Measurements from ENCODE around the gene FOLR3.

- TF ChIP-seq CTCF (IDR thresholded peaks at IDR 0.05) (no peak), POLR2A (IDR thresholded peaks at IDR 0.05) (no peak)
Measured at GRCh38 chr11:72102162-72102561, 33.4 kb upstream of the FOLR3 start.
